CD14-positive monocyte (primary cell): Measurements from ENCODE around the gene DDX60. TPM values are rescaled to one million over a fixed set of nuclear protein-coding genes. Genes with fewer than 3 reads are reported as not detected.

ENCODE experiments used
- DNase-seq, 3 donors: peaks; one replicate each; pipeline ENCODE4 v3.0.0-alpha.2; 2011 to 2022
- H2AFZ ChIP-seq: 2 replicates; pipeline ENCODE4 v1.6.0; 2012; ENCODE audit warnings: mild to moderate bottlenecking, low read depth, low read length, inconsistent platforms; ENCODE audit not compliant: insufficient read depth, poor library complexity, severe bottlenecking
- H3K27ac ChIP-seq, 2 donors: 1 replicate in 1 of 2; 2 replicates in 1 of 2; pipeline ENCODE4 v1.5.1; 2012 to 2013; ENCODE audit warnings: low read length in 2 of 2, control low read depth in 1 of 2, inconsistent platforms in 1 of 2, low read depth in 1 of 2, mild to moderate bottlenecking in 1 of 2
- H3K27me3 ChIP-seq, 2 donors: one replicate each; pipeline versions ENCODE4 v1.6.0 to v1.6.1; 2011 to 2013; ENCODE audit warnings: low read length in 2 of 2; ENCODE audit not compliant: control insufficient read depth in 2 of 2, insufficient read depth in 2 of 2
- H3K36me3 ChIP-seq, 2 donors: replicated peaks in 1 of 2; 1 replicate in 1 of 2; 2 replicates in 1 of 2; pipeline versions ENCODE4 v1.5.1 to v1.6.1; 2012 to 2013; ENCODE audit warnings: low read length in 2 of 2, control low read depth in 1 of 2, inconsistent platforms in 1 of 2, mild to moderate bottlenecking in 1 of 2; ENCODE audit not compliant: insufficient read depth in 2 of 2, control insufficient read depth in 1 of 2
- H3K4me1 ChIP-seq, 2 donors: 1 replicate in 1 of 2; 2 replicates in 1 of 2; pipeline versions ENCODE4 v1.5.1 to v1.6.1; 2012 to 2013; ENCODE audit warnings: low read length in 2 of 2, control low read depth in 1 of 2, inconsistent platforms in 1 of 2, mild to moderate bottlenecking in 1 of 2, moderate library complexity in 1 of 2; ENCODE audit not compliant: insufficient read depth in 2 of 2, control insufficient read depth in 1 of 2
- H3K4me2 ChIP-seq: replicated peaks from 2 replicates; pipeline ENCODE3; 2012; ENCODE audit warnings: low read length, moderate library complexity, mild to moderate bottlenecking; ENCODE audit not compliant: poor library complexity, severe bottlenecking; ENCODE audit errors: extremely low read depth
- H3K4me3 ChIP-seq, 3 experiments: fragments of 200-600 bp in 1 of 3; sonication (generic) in 1 of 3; replicated peaks in 1 of 3; 1 replicate in 2 of 3; 2 replicates in 1 of 3; pipeline ENCODE4 v1.5.1; 2011 to 2013; ENCODE audit warnings: low read length in 3 of 3, mild to moderate bottlenecking in 3 of 3, control low read depth in 2 of 3, low read depth in 2 of 3, inconsistent platforms in 1 of 3, moderate library complexity in 1 of 3
- H3K79me2 ChIP-seq: 2 replicates; pipeline ENCODE4 v1.6.0; 2012; ENCODE audit warnings: mild to moderate bottlenecking, control low read depth, inconsistent platforms, low read length, moderate library complexity; ENCODE audit not compliant: insufficient read depth
- H3K9ac ChIP-seq: 2 replicates; pipeline ENCODE4 v1.6.0; 2017; ENCODE audit warnings: low read length, mild to moderate bottlenecking; ENCODE audit not compliant: insufficient read depth, poor library complexity, severe bottlenecking
- H3K9me3 ChIP-seq, 2 donors: replicated peaks in 1 of 2; 1 replicate in 1 of 2; 2 replicates in 1 of 2; pipeline versions ENCODE4 v1.5.1 to v1.6.1; 2012 to 2013; ENCODE audit warnings: low read length in 2 of 2, control low read depth in 1 of 2; ENCODE audit not compliant: control insufficient read depth in 1 of 2, insufficient read depth in 1 of 2
- H4K20me1 ChIP-seq: 2 replicates; pipeline ENCODE4 v1.6.0; 2012; ENCODE audit warnings: mild to moderate bottlenecking, low read length, control low read depth, moderate library complexity; ENCODE audit not compliant: insufficient read depth
- H3K27ac Mint-ChIP-seq, 7 donors: one replicate each; pipeline ENCODE4 v1.8.0; 2020; ENCODE audit warnings: mild to moderate bottlenecking in 7 of 7, mixed read lengths in 7 of 7, moderate library complexity in 6 of 7, inconsistent platforms in 2 of 7
- H3K27me3 Mint-ChIP-seq, 3 donors: one replicate each; pipeline ENCODE4 v1.8.0; 2021 to 2022; ENCODE audit warnings: low read depth in 3 of 3, mild to moderate bottlenecking in 3 of 3, mixed read lengths in 3 of 3, moderate library complexity in 3 of 3, inconsistent platforms in 1 of 3
- H3K36me3 Mint-ChIP-seq, 2 donors: one replicate each; pipeline ENCODE4 v1.8.0; 2020; ENCODE audit warnings: mixed read lengths in 2 of 2, inconsistent platforms in 1 of 2, mild to moderate bottlenecking in 1 of 2
- H3K4me1 Mint-ChIP-seq: one replicate; pipeline ENCODE4 v1.8.0; 2020; ENCODE audit warnings: mild to moderate bottlenecking, mixed read lengths
- H3K4me3 Mint-ChIP-seq, 2 donors: one replicate each; pipeline ENCODE4 v1.8.0; 2020; ENCODE audit warnings: mild to moderate bottlenecking in 2 of 2, mixed read lengths in 2 of 2, moderate library complexity in 1 of 2
- H3K9me3 Mint-ChIP-seq, 7 donors: one replicate each; pipeline ENCODE4 v1.8.0; 2020 to 2022; ENCODE audit warnings: mixed read lengths in 7 of 7, mild to moderate bottlenecking in 6 of 7, moderate library complexity in 6 of 7, inconsistent platforms in 2 of 7
- WGBS: methylation state at CpG from one replicate; pipeline ENCODE4 v1.1.5; 2013; ENCODE audit warnings: missing lambda C conversion rate; ENCODE audit not compliant: insufficient coverage; 5-methylcytosine and 5-hydroxymethylcytosine counted together
- intact Hi-C, 2 donors: fragments of 100-400 bp; cut with micrococcal nuclease; formaldehyde crosslinking; loops; one replicate each; pipeline versions ENCODE4 v1.15.0 to v1.15.1; 2023
- polyA plus RNA-seq, 3 donors: library from polyadenylated mRNA; depleted of rRNA in 1 of 3; unstranded in 2 of 3; stranded (reverse) in 1 of 3; fragments of 300-500 nt in 2 of 3; fragments of >200 nt in 1 of 3; fragmentation: Illumina TruSeq in 2 of 3; gene quantifications; 1 replicate in 2 of 3; 2 replicates in 1 of 3; pipeline ENCODE4 v1.2.3, GENCODE V29; 2012 to 2021
- TF ChIP-seq, protein P1 (sequence below): fragments of 200-600 bp; IDR thresholded peaks from one replicate; pipeline ENCODE4 v1.8.0; 2022; ENCODE audit warnings: antibody characterized with exemption, mild to moderate bottlenecking

DDX60 gene
- polyA plus RNA-seq, 3 donors, result 7.0 to 12.2 (median 8.6) TPM

DNA sequence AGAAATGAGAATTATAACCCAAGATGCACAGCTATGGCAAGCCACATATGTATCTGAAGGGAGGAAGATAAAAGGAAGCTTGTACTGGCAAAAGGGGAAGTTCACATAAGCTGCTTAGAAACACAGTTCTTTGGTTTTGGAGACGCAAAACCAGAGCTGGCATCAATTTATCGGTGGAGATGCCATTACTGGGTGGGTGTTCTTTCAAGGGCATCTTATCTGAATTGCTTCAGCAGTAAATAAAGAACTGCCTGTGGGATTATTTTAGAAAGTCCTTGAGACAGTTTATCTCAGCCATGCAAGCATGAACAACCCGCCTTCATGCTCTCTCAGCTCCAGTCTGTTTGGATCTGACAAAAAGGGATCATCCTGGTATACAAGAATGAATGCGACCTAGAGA is 60.8 kb downstream of the DDX60 start:
- WGBS, result 71% methylated on average over 1 of the region's 4 CpGs
- H3K36me3 Mint-ChIP-seq, result peaks cover 50 to 55% of the 10 kb centered on the region in 2 donors
- H3K9me3 ChIP-seq, result no peaks in the 10 kb centered on the region
- H3K36me3 ChIP-seq, result peaks cover 29 to 67% of the 10 kb centered on the region in 2 donors
- peak in 2 of 3 donors; percentile 10 to 12 for DNase-seq
- peak overlapping the region in 1 of 7 donors; percentile 58 for H3K27ac Mint-ChIP-seq
- H3K4me3 Mint-ChIP-seq, result no peak overlapping the region
- H3K27me3 Mint-ChIP-seq, result peaks cover 0 to 1% (median 1%) of the 10 kb centered on the region in 3 donors
- TF ChIP-seq, protein P1, sequence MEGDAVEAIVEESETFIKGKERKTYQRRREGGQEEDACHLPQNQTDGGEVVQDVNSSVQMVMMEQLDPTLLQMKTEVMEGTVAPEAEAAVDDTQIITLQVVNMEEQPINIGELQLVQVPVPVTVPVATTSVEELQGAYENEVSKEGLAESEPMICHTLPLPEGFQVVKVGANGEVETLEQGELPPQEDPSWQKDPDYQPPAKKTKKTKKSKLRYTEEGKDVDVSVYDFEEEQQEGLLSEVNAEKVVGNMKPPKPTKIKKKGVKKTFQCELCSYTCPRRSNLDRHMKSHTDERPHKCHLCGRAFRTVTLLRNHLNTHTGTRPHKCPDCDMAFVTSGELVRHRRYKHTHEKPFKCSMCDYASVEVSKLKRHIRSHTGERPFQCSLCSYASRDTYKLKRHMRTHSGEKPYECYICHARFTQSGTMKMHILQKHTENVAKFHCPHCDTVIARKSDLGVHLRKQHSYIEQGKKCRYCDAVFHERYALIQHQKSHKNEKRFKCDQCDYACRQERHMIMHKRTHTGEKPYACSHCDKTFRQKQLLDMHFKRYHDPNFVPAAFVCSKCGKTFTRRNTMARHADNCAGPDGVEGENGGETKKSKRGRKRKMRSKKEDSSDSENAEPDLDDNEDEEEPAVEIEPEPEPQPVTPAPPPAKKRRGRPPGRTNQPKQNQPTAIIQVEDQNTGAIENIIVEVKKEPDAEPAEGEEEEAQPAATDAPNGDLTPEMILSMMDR, result no peak
- H3K4me3 ChIP-seq, result no peak overlapping the region
- H3K9ac ChIP-seq, result no peak overlapping the region
- no peak overlapping the region for H2AFZ ChIP-seq
- H3K27ac ChIP-seq, result peak overlapping the region in 1 of 2 donors; percentile 15
- H3K27me3 ChIP-seq, result no peaks in the 10 kb centered on the region
- intact Hi-C loops, result no loop called here
- peaks cover 10% of the 10 kb centered on the region for H3K4me1 Mint-ChIP-seq
- H3K79me2 ChIP-seq, result no peaks in the 10 kb centered on the region
- H3K4me1 ChIP-seq, result peaks cover 0 to 2% of the 10 kb centered on the region in 2 donors
- H3K9me3 Mint-ChIP-seq, result peaks cover 0 to 3% (median 0%) of the 10 kb centered on the region in 7 donors
- no peaks in the 10 kb centered on the region for H4K20me1 ChIP-seq
- H3K4me2 ChIP-seq, result no peak overlapping the region

DNA sequence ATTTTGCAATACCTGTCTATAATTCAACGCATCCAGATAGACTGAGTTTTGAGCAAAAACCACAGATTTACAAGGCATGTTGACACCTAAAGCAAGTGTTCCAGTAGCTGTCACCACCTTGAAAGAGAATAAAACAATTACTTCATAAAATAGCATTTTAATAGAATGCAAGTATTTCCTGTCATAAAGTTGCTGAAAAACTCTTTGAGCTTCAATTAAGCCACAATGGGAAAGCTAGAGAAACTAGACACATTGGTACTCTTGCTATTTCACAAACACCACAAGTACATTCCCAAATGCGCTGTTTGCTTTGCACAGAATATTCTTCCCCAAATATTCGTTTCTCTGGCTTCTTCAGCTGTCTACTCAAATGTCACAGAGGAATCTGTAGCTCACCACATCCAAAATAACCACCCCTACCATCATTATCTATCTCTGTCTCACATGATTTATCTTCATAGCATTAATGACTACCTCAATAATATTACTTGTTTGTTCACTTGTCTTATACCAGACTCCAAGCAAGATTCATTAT is 70.3 kb downstream of the DDX60 start:
- H3K27me3 Mint-ChIP-seq, result no peaks in the 10 kb centered on the region
- intact Hi-C loops, result no loop called here
- peaks cover 3 to 8% of the 10 kb centered on the region in 2 donors for H3K9me3 ChIP-seq
- H3K4me3 Mint-ChIP-seq, result no peak overlapping the region
- no peaks in the 10 kb centered on the region for H3K4me1 Mint-ChIP-seq
- no peak overlapping the region for H3K4me3 ChIP-seq
- no peak overlapping the region for H3K4me2 ChIP-seq
- TF ChIP-seq, protein P1, result no peak
- H3K9me3 Mint-ChIP-seq, result peaks cover 2 to 9% (median 5%) of the 10 kb centered on the region in 7 donors
- H3K27ac ChIP-seq, result no peak overlapping the region
- WGBS, result 67% methylated on average over 2 of the region's 3 CpGs
- H3K9ac ChIP-seq, result no peak overlapping the region
- H2AFZ ChIP-seq, result no peak overlapping the region
- no peaks in the 10 kb centered on the region for H3K79me2 ChIP-seq
- no peaks in the 10 kb centered on the region for H3K4me1 ChIP-seq
- no peaks in the 10 kb centered on the region for H3K27me3 ChIP-seq
- H4K20me1 ChIP-seq, result no peaks in the 10 kb centered on the region
- no peak overlapping the region for H3K27ac Mint-ChIP-seq
- no peak for DNase-seq
- peaks cover 28 to 74% of the 10 kb centered on the region in 2 donors for H3K36me3 ChIP-seq
- H3K36me3 Mint-ChIP-seq, result peaks cover 57 to 61% of the 10 kb centered on the region in 2 donors
